ENCODE measurements around the gene SETD4.

The SETD4 gene

GRCh38 chr21:36034211-36034913 is 26.0 kb downstream of the SETD4 start:
- Histone ChIP-seq H3K9me3 (ENCODE audit: insufficient read depth, low read length, severe bottlenecking) (no peaks in the 10 kb centered on the region), H2AFZ (ENCODE audit: low read depth, low read length) (no peak overlapping the region), H3K4me2 (ENCODE audit: insufficient read depth, low read length) (no peak overlapping the region), H4K20me1 (ENCODE audit: insufficient read depth, low read length) (no peaks in the 10 kb centered on the region; the same call in 1 of the 2 replicates), H3K4me1 (ENCODE audit: insufficient read depth, low read length) (no peaks in the 10 kb centered on the region), H3K36me3 (ENCODE audit: insufficient read depth, low read length) (peaks cover 47% of the 10 kb centered on the region), H3K9ac (ENCODE audit: low read depth, low read length) (no peak overlapping the region), H3K27ac (ENCODE audit: low read length) (no peak overlapping the region), H3K79me2 (ENCODE audit: insufficient read depth, low read length) (no peaks in the 10 kb centered on the region), H3K4me3 (ENCODE audit: low read depth in 1 of 2, low read length in 2 of 2) (no peak overlapping the region), H3K27me3 (ENCODE audit: insufficient read depth, low read length, poor library complexity) (no peaks in the 10 kb centered on the region)
- TF ChIP-seq EZH2 (IDR thresholded peaks at IDR 0.05; ENCODE audit: borderline replicate concordance, low read depth, low read length, severe bottlenecking) = no peak
- TF ChIP-seq, protein P1, sequence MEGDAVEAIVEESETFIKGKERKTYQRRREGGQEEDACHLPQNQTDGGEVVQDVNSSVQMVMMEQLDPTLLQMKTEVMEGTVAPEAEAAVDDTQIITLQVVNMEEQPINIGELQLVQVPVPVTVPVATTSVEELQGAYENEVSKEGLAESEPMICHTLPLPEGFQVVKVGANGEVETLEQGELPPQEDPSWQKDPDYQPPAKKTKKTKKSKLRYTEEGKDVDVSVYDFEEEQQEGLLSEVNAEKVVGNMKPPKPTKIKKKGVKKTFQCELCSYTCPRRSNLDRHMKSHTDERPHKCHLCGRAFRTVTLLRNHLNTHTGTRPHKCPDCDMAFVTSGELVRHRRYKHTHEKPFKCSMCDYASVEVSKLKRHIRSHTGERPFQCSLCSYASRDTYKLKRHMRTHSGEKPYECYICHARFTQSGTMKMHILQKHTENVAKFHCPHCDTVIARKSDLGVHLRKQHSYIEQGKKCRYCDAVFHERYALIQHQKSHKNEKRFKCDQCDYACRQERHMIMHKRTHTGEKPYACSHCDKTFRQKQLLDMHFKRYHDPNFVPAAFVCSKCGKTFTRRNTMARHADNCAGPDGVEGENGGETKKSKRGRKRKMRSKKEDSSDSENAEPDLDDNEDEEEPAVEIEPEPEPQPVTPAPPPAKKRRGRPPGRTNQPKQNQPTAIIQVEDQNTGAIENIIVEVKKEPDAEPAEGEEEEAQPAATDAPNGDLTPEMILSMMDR (IDR thresholded peaks at IDR 0.05; ENCODE audit: borderline replicate concordance, extremely low read depth, low read length, poor library complexity, severe bottlenecking) = no peak
- no peak for DNase-seq
- no peak for ATAC-seq (ENCODE audit: insufficient read depth, low read depth)

- Histone ChIP-seq H4K20me1 (ENCODE audit: insufficient read depth, low read length) (no peaks in the 10 kb centered on the region; the same call in 1 of the 2 replicates), H3K27me3 (ENCODE audit: insufficient read depth, low read length, poor library complexity) (no peaks in the 10 kb centered on the region), H3K27ac (ENCODE audit: low read length) (no peak overlapping the region), H3K4me3 (ENCODE audit: low read depth in 1 of 2, low read length in 2 of 2) (no peak overlapping the region), H3K9me3 (ENCODE audit: insufficient read depth, low read length, severe bottlenecking) (no peaks in the 10 kb centered on the region), H2AFZ (ENCODE audit: low read depth, low read length) (no peak overlapping the region), H3K36me3 (ENCODE audit: insufficient read depth, low read length) (peaks cover 32% of the 10 kb centered on the region), H3K4me1 (ENCODE audit: insufficient read depth, low read length) (peaks cover 3% of the 10 kb centered on the region), H3K4me2 (ENCODE audit: insufficient read depth, low read length) (no peak overlapping the region), H3K79me2 (ENCODE audit: insufficient read depth, low read length) (no peaks in the 10 kb centered on the region), H3K9ac (ENCODE audit: low read depth, low read length) (no peak overlapping the region)
- no peak for ATAC-seq (ENCODE audit: insufficient read depth, low read depth)
- no peak for DNase-seq
- no peak for TF ChIP-seq EZH2 (IDR thresholded peaks at IDR 0.05; ENCODE audit: borderline replicate concordance, low read depth, low read length, severe bottlenecking)
- TF ChIP-seq, protein P1 (IDR thresholded peaks at IDR 0.05; ENCODE audit: borderline replicate concordance, extremely low read depth, low read length, poor library complexity, severe bottlenecking) = no peak
Observed at GRCh38 chr21:36032647-36033406, 27.5 kb downstream of the SETD4 start.

- H3K9ac ChIP-seq (ENCODE audit: low read depth, low read length) = no peak overlapping the region
- H3K36me3 ChIP-seq (ENCODE audit: insufficient read depth, low read length) = peaks cover 17% of the 10 kb centered on the region
- TF ChIP-seq, protein P1 (IDR thresholded peaks at IDR 0.05; ENCODE audit: borderline replicate concordance, extremely low read depth, low read length, poor library complexity, severe bottlenecking) = no peak
- no peak for TF ChIP-seq EZH2 (IDR thresholded peaks at IDR 0.05; ENCODE audit: borderline replicate concordance, low read depth, low read length, severe bottlenecking)
- H3K4me3 ChIP-seq (ENCODE audit: low read depth in 1 of 2, low read length in 2 of 2) = no peak overlapping the region
- H3K27ac ChIP-seq (ENCODE audit: low read length) = no peak overlapping the region
- H3K27me3 ChIP-seq (ENCODE audit: insufficient read depth, low read length, poor library complexity) = no peaks in the 10 kb centered on the region
- ATAC-seq (ENCODE audit: insufficient read depth, low read depth) = no peak
- H3K4me2 ChIP-seq (ENCODE audit: insufficient read depth, low read length) = no peak overlapping the region
- no peak for DNase-seq
- no peak overlapping the region for H2AFZ ChIP-seq (ENCODE audit: low read depth, low read length)
- peaks cover 3% of the 10 kb centered on the region for H3K4me1 ChIP-seq (ENCODE audit: insufficient read depth, low read length)
- no peaks in the 10 kb centered on the region; the same call in 1 of the 2 replicates for H4K20me1 ChIP-seq (ENCODE audit: insufficient read depth, low read length)
- no peaks in the 10 kb centered on the region for H3K9me3 ChIP-seq (ENCODE audit: insufficient read depth, low read length, severe bottlenecking)
- H3K79me2 ChIP-seq (ENCODE audit: insufficient read depth, low read length) = no peaks in the 10 kb centered on the region
Observed at GRCh38 chr21:36030581-36031189, 29.6 kb downstream of the SETD4 start.

All from DND-41 (cell line).